ENCODE measurements around the gene DFFB.
"Not testable (repeated sequence)": the region's sequence is repeated elsewhere in the genome, so short reads cannot be mapped to it uniquely, and the experiment has no call there.

DFFB gene

DNA sequence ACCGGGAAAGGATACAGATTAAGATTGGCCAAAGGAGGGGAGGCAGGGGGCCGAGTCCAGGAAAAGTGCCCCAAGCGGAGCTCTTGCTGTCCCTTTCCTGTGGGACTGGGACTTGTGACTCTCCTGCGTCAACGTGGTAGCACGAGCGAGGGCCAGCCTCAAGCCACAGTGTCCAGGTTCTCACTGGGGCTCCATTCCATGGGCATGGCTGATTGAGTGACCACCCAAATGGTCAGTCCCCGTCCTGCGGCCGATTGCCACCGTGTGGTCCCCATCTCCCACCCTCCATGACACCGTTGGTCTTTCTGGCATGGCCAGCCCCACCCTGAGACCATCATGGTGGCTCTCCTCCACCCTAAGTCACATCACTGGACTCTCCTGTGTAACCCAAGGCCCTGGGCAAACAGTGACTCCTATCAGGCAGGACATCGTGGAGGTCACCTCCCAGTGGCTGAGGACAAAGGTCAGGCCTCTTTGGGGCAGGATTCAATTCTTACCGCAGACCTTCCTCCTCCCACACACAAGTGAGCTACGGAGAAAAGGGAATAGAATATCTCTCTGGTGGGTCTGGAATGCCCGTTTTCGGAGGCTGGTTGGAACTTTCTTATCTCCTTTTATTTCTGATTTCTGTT lies 51.7 kb downstream of the DFFB start:
- H3K9me3 Mint-ChIP-seq: no peaks in the 10 kb centered on the region
- peaks cover 8 to 20% of the 10 kb centered on the region in 2 donors for H3K27me3 Mint-ChIP-seq
- H3K27ac Mint-ChIP-seq: peak overlapping the region; percentile 25
- H3K36me3 Mint-ChIP-seq: peaks cover 0 to 2% of the 10 kb centered on the region in 2 donors
- DNase-seq: no peak
- H3K4me1 Mint-ChIP-seq: peaks cover 22 to 28% of the 10 kb centered on the region in 2 donors
- no peak for ATAC-seq (replicated peaks)
- no peak overlapping the region for H3K4me3 Mint-ChIP-seq

DNA sequence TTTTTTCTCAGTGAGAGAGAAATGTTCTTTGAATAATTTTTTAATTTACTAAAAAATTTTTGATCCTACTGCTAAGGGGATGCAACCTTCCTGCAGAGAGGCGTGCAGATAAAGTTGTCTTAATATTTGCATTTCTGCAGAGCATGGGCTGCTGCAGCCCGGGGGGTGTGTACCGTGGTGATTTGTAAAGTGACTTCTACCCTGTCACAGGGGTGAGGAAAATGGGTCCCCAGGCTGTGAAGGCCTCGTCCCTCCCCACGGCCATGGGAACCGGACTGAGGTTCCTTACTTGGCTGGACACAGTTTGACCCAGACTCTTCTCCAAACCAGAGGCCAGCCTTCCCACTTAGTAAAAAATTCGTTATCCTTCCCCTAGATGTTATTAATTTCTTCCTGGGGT lies 52.3 kb downstream of the DFFB start:
- Mint-ChIP-seq H3K9me3 (no peaks in the 10 kb centered on the region), H3K4me3 (no peak overlapping the region), H3K27me3 (peaks cover 8 to 20% of the 10 kb centered on the region in 2 donors), H3K27ac (no peak overlapping the region), H3K4me1 (peaks cover 22 to 28% of the 10 kb centered on the region in 2 donors), H3K36me3 (peaks cover 0 to 2% of the 10 kb centered on the region in 2 donors)
- ATAC-seq (replicated peaks) (no peak), DNase-seq (no peak)

DNA sequence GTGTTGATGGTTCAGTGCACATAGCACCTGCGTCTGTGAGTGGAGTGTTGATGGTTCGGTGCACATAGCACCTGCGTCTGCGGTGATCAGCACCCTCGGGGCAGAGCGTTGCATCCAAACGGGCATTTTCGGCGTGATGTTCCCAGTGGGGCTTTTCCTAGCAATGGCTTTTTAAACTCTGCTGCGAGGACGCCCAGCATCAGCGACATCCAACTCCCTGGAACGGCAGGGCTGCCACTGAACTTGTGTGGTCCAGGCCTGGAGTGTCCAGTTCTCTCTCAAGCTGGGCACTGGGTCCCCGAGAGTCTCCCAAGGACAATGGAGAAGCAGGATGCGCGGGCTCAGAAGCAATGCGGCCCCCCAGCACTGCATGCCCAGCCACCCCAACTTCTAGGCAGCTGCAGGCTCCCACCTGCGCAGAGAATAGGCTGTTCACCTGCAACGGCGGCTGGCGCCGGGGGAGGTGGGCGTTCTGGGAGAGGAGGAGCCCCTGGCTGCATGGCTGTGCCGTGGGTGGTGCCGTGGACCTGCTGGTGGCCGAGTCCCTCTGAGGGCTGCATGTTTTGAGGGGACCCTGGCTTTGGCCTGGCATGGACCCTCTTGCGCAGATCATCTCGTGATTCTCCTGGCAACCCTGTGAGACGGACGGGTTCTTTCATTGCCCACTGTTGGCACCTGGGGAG lies 52.9 kb downstream of the DFFB start:
- peak in 1 of 2 donors; percentile 7 for ATAC-seq (replicated peaks)
- Mint-ChIP-seq H3K9me3 (no peaks in the 10 kb centered on the region), H3K36me3 (peaks cover 0 to 2% of the 10 kb centered on the region in 2 donors), H3K4me1 (peaks cover 22 to 28% of the 10 kb centered on the region in 2 donors), H3K4me3 (no peak overlapping the region), H3K27me3 (peaks cover 8 to 20% of the 10 kb centered on the region in 2 donors), H3K27ac (no peak overlapping the region)
- no peak for DNase-seq

DNA sequence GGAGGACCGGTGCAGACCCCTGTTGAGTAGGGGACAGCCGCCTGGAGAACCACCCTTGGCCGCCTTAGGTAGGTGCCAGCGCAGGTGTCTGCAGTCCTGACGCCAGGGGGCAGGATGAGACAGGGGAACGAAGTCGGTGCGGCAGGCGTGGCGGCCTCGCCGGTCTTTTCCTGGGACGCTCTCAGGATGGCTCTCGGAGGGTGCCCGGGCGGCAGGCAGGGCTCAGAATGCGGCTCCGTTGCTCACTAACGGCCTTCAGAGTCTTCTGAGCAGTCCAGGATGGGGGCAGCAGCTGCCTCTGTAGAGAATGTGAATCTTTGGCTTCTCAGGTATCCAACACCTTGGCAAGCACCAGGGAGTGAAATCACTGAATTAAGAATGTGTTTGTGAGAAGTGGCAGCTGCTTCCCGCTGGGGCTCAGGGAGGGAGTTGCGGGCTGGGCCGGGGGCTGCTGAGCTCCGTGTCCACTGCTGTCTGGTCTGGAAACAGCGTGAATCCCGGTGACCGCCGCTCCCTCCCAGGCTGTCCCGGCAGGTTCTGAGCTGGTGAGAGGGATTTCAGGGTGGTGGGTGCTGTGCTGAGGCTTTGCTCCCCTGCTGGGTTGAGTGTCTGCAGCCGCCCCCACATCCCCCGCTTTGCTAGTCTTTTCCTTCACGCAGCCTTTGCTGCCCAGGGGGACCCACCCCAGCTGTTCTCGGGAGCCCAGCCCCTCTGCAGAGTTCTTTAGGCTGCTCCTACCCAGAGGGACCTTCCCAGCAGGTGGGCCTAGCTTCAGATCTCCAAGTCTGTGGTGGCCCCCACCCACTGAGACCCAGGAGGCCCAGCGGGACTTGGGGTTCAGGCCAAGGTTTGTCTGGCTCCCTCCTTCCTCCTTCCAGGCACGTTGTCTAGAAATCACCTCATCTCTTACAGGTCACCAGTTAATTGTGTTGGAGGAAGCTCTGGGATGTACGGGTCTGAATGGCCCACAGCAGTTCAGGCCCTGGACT lies 53.9 kb downstream of the DFFB start:
- H3K4me3 Mint-ChIP-seq: no peak overlapping the region
- peaks cover 22 to 28% of the 10 kb centered on the region in 2 donors for H3K4me1 Mint-ChIP-seq
- DNase-seq: peak; percentile 57
- H3K36me3 Mint-ChIP-seq: no peaks in the 10 kb centered on the region
- H3K27me3 Mint-ChIP-seq: peaks cover 8 to 20% of the 10 kb centered on the region in 2 donors
- peak; percentile 84 to 89 for ATAC-seq (replicated peaks)
- H3K27ac Mint-ChIP-seq: peak overlapping the region; percentile 25
- no peaks in the 10 kb centered on the region for H3K9me3 Mint-ChIP-seq

DNA sequence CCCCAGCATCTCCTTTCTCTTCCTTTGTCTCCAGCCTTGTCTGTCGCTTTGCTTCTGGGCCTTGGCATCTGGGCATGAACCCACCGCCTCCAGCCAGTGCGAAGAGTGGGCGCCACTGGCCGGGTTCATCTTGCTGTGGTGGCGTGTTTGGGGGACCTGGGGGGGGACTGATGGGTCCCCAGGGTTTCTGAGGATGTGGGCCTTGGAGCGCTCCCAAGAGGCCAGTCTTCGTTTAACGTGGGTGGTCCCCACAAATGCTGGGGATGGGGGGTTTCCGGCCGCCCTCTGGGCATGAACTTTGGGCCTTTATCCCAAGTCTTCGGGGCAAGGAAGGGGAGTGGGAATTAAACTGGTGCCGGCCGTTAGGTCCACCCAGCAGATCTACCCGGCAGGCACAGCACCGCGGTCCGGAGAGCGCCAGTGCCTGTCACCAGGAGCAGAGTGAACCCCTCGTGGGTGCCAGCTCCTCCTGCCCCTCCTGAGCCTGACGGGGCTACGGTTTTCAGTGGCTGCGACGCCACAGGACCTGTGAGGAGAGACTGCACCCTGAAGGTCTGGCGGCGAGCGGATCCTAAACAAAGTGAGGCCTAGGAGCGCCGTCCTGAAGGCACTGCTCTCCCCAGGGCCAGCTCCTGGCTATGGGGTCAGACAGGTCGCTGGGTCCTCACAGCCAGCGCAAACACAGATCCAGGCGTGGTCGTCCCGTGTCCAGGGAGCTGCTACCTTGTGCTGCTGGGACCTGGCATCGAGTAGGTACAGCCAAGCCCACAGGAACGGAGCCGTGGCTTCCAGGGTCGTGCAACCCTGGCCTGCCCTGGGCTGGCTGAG lies 54.9 kb downstream of the DFFB start:
- Mint-ChIP-seq H3K9me3 (no peaks in the 10 kb centered on the region), H3K36me3 (no peaks in the 10 kb centered on the region), H3K4me1 (peaks cover 20 to 25% of the 10 kb centered on the region in 2 donors), H3K27ac (no peak overlapping the region), H3K27me3 (peaks cover 8 to 17% of the 10 kb centered on the region in 2 donors), H3K4me3 (no peak overlapping the region)
- ATAC-seq (replicated peaks) (no peak), DNase-seq (no peak)

DNA sequence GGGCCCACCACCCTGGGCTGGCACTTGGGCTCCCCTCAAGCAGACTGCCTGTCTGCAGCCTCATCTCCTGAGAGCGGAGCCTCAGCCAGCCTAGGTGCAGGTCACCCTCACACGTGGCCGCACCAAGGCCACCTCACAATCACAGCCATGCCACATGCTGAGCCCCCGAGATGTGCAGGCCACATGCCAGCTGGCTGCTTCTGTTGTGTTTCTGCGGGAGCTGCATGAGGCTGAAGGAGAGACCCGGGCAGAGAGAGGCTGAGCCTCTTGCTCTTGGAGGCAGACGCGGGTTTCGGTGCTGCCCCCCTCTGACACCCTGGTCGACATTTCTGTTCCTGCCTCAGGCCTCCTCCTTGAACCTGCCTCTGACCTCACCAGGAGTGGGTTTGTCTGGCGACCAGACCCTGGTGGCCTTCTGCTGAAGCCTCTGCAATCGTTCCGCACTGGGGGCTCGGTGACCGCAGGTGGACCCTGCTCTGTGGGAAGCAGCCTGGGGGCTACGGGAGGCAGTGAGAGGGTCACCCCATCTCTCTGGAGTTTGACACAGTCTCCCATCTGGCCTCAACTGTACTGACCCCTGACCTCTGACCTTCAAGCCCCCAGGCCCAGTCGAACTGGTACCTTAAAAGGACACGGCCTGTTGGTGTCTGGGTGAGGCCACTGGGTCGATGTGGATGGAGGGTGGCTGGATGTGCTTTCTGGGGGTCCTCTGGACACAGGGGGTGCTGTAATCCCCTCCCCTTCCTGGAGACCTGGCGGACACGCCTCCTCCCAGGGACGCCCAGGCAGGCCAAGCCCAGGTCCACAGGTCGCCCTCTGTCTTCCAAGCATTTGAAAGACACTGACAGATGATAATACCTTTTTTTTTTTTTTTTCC lies 55.8 kb downstream of the DFFB start:
- DNase-seq: no peak
- Mint-ChIP-seq H3K9me3 (no peaks in the 10 kb centered on the region), H3K27me3 (peaks cover 8 to 13% of the 10 kb centered on the region in 2 donors)

DNA sequence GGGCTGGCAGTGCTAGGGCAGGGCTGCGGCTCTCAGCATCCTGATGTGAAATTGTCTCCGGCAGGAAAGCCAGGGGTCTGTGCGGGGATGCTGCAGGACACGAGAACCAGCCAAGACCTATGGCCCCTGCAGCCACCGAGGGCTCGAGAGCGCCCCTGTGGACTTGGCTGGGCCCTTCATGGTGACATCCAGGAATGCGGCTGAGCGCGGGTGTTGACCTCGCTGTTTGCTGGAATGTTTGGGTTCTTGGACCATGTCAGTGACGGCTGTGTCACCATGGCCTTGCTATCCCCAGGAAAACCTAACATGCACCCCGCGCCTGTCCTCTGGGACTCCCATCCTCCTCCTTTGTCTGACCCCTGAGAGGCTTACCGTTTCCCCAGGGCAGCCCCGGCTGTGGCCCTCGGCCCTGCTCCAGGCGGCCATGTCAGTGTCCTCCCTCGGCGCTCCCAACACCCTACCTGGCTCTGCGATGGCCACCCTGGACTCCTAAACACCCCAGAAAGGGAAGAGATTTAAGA lies 57.1 kb downstream of the DFFB start:
- Mint-ChIP-seq H3K27ac (no peak overlapping the region), H3K27me3 (peaks cover 8 to 9% of the 10 kb centered on the region in 2 donors), H3K36me3 (no peaks in the 10 kb centered on the region), H3K4me3 (no peak overlapping the region), H3K9me3 (peaks cover 0 to 2% of the 10 kb centered on the region in 2 donors), H3K4me1 (peaks cover 19 to 22% of the 10 kb centered on the region in 2 donors)
- ATAC-seq (replicated peaks): no peak
- no peak for DNase-seq

More for the DNA sequence above, 55.8 kb downstream of the DFFB start:
- ATAC-seq (replicated peaks): no peak
- Mint-ChIP-seq H3K36me3 (no peaks in the 10 kb centered on the region), H3K4me3 (no peak overlapping the region), H3K27ac (no peak overlapping the region), H3K4me1 (peaks cover 19 to 22% of the 10 kb centered on the region in 2 donors)

DNA sequence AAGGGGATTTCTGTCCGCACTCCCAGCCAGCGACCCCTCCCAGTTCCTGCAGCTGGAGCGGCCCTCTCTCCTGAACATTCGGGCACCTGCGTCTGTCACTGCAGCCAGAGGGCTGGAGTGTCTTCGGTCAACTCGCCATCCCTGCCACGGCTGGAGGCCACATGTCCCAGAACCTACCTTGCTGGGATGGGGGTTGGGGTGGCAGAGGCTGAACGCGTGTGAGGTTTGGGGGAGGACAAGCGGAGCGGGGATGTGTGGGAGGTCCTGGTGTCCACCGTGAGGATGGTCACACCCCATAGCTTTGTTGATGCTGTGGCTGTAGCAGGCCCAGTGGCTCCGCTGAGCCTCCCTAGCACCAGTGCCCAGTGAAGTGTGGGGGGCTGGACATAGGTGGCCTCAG lies 57.6 kb downstream of the DFFB start:
- Mint-ChIP-seq H3K27me3 (peaks cover 4 to 5% of the 10 kb centered on the region in 2 donors), H3K27ac (no peak overlapping the region), H3K4me3 (no peak overlapping the region), H3K9me3 (peaks cover 0 to 2% of the 10 kb centered on the region in 2 donors), H3K4me1 (peaks cover 15 to 17% of the 10 kb centered on the region in 2 donors), H3K36me3 (no peaks in the 10 kb centered on the region)
- no peak for ATAC-seq (replicated peaks)
- no peak for DNase-seq

DNA sequence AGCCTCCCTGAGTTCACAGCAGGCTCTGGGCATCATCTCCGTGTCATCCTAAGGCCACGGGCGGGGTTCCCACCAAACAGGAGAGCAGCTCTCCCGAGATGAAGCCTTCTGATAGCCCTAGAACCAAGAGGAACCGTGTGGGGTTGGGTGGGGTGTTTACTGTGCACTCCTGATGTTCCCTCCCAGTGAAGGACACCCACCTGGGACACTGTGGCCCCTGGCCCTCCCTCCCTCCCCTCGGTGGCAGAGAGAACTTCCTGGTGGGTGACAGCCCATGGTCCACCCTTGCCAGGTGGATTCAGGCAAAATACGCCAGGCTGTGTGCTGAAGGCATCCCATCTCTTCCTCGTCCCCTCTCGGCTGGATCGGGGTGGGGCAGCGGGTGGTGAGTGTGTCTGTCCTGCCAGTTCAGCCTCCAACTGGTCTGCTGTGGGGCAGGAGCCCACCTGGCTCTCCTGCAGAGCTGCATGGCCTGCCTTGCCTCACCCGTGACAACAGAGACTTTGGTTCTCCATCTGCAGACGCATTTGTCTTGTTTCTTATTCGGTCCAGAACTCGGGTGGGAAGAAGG lies 58.4 kb downstream of the DFFB start:
- Mint-ChIP-seq H3K4me1 (peaks cover 11 to 13% of the 10 kb centered on the region in 2 donors), H3K9me3 (peaks cover 0 to 2% of the 10 kb centered on the region in 2 donors), H3K36me3 (no peaks in the 10 kb centered on the region), H3K4me3 (no peak overlapping the region), H3K27ac (no peak overlapping the region), H3K27me3 (no peaks in the 10 kb centered on the region)
- no peak for ATAC-seq (replicated peaks)
- no peak for DNase-seq

DNA sequence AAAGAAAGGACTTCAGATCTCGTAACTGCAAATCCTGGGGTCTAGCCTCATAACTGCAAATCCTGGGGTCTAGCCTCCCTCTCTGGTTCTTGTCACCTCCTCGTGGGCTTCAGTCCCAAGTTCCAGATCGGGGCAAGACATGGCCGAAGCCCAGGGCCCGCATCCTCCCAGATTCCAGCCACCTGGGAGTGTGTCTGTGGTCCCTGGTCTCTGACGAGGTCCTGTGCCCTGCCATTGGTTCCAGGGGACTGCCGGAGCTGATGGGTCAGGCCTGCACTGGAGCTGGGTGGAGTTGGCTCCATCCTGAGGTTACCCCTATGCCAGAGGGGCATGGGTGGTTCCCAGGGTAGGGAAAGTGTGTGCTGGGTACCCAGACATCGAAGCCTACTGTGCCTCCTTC lies 60.5 kb downstream of the DFFB start:
- ATAC-seq (replicated peaks) (no peak), DNase-seq (no peak)
- Mint-ChIP-seq H3K27ac (peak overlapping the region; percentile 47), H3K36me3 (no peaks in the 10 kb centered on the region), H3K27me3 (no peaks in the 10 kb centered on the region), H3K4me1 (no peaks in the 10 kb centered on the region), H3K9me3 (peaks cover 0 to 2% of the 10 kb centered on the region in 2 donors), H3K4me3 (no peak overlapping the region)

DNA sequence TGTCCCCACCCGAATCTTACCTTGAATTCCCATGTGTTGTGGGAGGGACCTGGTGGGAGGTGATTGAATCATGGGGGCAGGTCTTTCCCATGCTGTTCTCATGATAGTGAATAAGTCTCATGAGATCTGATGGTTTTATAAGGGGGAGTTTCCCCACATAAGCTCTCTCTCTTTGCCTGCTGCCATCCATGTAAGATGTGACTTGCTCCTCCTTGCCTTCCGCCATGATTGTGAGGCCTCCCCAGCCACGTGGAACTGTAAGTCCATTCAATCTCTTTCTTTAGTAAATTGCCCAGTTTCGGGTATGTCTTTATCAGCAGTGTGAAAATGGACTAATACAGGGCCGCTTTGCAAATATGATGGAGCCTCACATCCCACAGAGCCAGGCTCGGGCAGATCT lies 61.1 kb downstream of the DFFB start:
- H3K27me3 Mint-ChIP-seq; H3K27ac Mint-ChIP-seq; H3K36me3 Mint-ChIP-seq; H3K4me1 Mint-ChIP-seq; ATAC-seq (replicated peaks); H3K9me3 Mint-ChIP-seq; H3K4me3 Mint-ChIP-seq; DNase-seq: not testable (repeated sequence)

DNA sequence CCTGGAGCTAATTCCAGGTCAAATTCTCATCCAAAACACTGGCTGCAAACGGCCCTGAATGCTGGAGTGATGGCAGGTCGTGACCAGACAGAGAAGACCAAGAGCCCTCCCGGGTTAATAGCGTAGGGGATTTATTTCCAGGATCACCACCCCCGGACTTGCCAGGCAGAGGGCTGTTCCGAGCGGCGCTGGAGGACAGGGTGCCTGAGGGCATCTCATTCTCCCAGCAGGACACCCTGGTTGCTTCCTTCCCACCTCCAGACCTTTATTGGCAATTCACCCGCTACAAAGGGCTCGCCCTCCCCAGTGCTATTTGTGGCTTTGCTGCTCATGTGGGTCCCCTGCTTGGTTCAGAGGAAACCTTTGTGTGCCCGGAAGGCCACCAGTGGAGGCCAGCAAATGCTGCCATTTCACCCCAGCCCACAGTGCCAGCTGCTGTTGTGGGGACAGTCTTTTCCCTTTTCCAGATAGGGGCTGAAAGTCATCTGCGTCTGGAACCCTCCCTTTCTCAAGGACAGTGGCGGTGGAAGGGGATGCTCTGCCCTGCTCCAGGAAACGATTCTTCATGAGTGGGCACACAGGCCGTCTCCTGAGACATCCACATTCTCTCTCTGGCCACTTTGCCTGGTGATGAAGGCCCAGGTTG lies 61.8 kb downstream of the DFFB start:
- Mint-ChIP-seq H3K27ac (no peak overlapping the region), H3K9me3 (peaks cover 0 to 3% of the 10 kb centered on the region in 2 donors), H3K4me1 (no peaks in the 10 kb centered on the region), H3K27me3 (no peaks in the 10 kb centered on the region), H3K4me3 (no peak overlapping the region), H3K36me3 (no peaks in the 10 kb centered on the region)
- ATAC-seq (replicated peaks) (no peak), DNase-seq (no peak)
